Nucleus accumbens (tissue), 56 donors: ENCODE measurements around the gene GJA8.
A peak's percentile ranks its signal among the peaks of the same experiment; 100 is the strongest.
"Not testable (repeated sequence)": the region's sequence is repeated elsewhere in the genome, so short reads cannot be mapped to it uniquely, and the experiment has no call there.

Source experiments
- DNase-seq, 56 donors: peaks; one replicate each; lab custom pipeline; 2025; lab: John Stamatoyannopoulos, UW

Gene GJA8

DNA sequence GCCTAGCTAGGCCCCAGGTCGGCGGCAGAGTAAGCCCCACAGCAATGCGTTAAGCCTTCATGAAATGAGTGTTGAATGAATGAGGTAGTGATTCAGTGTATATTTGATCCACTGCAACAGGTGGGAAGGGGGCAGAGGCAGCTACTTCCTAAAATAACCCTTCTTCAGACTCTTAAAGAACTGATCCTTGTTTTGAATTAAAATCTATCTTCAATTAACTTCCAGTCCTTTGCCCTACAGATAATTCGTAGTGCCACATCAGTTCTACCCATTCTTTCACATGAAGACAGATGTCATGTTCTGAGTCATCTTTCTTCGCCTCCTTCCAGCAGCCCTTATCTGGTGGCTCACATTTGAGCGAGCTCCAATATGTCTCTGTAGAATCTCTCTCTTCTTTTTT, 24.6 kb downstream of the GJA8 start:
- peak in 3 of 56 donors; percentile 0 to 1 (median 1) for DNase-seq

DNA sequence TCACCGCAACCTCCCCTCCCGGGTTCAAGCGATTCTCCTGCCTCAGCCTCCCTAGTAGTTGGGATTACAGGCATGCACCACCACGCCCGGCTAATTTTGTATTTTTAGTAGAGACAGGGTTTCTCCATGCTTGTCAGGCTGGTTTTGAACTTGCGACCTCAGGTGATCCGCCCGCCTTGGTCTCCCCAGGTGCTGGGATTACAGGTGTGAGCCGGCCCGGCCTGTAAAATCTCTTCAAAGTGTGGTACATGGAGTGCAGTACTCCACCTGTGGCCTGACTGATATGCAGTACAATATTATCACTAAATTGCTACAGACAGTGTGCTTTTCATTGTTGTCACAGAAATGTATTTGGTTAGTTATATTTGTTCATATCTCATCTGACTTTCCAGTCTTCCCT, 25.1 kb downstream of the GJA8 start:
- DNase-seq, result not testable (repeated sequence)

DNA sequence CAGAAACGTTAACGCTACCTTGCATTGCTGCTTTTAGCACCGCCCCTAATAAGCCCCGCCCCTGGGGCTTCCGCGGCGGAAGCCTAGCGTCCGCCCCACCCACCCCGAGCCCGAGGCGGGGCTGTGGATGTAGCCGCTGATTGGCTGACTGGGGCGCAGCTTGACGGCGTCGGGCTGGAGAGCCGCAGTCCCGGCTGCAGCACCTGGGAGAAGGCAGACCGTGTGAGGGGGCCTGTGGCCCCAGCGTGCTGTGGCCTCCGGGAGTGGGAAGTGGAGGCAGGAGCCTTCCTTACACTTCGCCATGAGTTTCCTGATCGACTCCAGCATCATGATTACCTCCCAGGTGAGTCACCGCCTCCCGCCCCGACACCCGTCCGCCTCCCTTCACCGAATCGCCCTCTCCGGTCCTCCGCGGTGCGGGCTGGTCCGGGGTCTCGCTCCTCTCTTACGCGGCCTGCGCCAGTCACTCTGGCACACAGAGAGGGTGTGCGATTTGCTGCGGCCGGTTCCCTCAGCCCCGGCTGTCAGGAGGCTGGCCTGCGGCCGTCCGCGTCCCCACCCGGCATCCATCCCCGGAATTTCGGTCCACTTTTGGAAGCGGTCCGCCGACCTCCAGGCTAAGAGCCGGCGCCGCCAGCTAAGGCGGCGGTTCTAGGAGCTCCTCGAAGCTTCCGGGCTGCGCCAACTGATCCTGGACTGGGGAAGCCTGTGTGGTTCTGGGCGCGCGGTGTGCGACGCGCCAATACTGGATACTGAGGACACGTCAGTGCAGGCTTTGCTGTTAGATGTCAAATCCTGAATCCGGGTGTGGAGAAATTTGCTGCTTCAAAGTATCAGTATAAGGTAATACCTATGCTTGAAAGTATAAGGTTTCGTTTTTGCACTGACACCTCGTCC, 25.9 kb downstream of the GJA8 start, which contains the start of gene GPR89B:
Gene GPR89B (plus strand): TSS at position 185 of the 897 bp plus-strand sequence. CDS start 117 bp downstream, at position 302.
- peak; percentile 34 to 94 (median 80) for DNase-seq

DNA sequence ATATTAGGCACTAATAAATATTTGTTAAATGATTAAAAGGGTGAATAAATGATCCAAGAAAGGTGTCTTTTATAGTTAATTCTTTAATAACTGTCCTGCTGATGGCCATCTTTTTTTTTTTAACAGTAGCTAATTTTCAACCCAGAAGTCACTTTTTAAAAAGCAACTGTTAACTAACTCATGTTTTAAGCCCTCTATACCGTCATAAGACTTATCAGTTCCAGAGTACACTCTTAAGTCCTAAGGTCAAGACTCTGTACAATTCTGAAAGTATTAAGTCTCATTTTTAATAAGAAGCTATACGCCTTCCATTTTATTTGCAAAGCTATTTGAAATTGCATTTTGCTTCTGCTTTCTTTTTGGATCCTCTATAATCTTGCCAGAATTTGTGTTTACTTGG, 28.5 kb downstream of the GJA8 start:
- DNase-seq, result not testable (repeated sequence)

DNA sequence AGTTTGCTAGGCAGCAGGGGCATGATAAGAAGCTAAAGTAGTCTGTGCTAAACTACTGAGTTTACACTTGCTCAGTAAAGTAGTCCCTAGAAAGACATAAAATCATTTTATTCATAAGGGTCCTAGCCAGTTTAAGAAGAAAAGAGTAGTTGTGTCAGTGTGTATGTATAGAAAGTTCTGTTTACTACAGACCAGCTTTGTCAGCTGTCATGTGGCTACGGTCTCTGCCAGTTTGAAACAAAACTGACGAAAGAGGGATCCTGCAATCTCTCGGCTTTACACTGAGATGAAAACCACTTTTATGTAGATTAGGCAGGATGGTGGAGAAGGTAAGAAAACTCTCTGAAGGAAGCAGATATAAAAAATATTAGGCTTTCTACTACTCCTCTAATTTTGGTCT, 32.7 kb downstream of the GJA8 start:
- DNase-seq, result not testable (repeated sequence)

DNA sequence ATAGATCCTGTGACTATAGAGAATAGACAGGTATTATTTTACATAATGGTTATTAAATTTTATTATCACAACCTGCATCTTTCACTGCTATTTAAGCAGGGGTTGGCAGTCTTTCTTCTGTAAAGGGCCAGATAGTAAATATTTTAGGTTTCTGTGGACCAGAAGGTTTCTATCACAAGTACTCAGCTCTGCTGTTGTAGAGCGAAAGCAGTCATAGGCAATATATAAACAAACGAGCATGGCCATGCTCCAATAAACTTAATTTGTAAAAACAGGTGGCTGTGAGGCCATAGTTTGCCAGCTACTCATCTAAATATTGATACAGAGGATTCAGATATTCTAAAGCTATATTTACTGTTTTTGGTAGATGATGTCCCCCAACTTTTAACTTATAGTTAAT, 37.9 kb downstream of the GJA8 start:
- not testable (repeated sequence) for DNase-seq

DNA sequence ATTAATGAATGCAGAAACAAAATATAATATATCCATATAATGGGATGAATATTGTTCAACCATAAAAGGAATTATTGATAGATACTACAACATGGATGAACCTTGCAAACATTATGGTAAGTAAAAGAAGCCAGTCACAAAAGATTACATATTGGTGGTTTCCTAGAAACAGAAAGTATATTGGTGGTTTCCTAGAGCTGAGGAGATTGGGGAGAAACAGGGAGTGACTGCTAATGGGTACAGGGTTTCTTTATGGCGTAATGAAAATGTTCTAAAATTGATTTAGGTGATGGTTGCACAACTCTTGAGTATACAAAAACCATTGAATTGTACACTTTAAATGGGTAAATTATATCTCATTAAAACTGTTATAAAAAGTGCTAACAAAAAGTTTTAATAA, 40.0 kb downstream of the GJA8 start:
- not testable (repeated sequence) for DNase-seq

DNA sequence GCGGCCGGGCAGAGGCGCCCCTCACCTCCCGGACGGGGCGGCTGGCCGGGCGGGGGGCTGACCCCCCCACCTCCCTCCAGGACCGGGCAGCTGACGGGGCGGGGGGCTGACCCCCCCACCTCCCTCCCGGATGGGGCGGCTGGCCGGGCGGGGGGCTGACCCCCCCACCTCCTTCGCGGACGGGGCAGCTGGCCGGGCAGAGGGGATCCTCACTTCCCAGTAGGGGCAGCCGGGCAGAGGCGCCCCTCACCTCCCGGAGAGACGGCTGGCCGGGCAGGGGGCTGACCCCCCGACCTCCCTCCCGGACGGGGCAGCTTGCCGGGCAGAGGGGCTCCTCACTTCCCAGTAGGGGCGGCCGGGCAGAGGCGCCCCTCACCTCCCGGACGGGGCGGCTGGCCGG, 46.9 kb downstream of the GJA8 start:
- not testable (repeated sequence) for DNase-seq
